ENCODE results near the gene FAM163A.

DNA sequence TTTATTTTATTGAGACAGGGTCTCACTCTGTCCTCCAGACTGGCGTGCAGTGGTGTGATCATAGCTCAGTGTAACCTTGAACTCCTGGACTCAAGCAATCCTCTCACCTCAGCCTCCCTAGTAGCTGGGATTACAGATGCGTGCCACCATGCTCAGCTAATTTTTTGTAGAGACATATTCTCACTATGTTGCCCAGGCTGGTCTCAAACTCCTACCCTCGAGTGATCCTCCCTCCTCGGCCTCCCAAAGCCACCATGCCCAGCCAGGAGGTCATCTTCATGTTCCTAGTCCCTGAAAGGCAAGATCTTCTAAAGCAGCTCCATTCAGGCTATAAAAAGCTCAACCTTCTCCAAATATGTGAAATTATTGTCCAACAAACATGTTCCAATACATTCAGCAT, 80.6 kb downstream of the FAM163A start:
- TF ChIP-seq SUZ12 (IDR thresholded peaks at IDR 0.05): no peak
- TF ChIP-seq, protein P1, sequence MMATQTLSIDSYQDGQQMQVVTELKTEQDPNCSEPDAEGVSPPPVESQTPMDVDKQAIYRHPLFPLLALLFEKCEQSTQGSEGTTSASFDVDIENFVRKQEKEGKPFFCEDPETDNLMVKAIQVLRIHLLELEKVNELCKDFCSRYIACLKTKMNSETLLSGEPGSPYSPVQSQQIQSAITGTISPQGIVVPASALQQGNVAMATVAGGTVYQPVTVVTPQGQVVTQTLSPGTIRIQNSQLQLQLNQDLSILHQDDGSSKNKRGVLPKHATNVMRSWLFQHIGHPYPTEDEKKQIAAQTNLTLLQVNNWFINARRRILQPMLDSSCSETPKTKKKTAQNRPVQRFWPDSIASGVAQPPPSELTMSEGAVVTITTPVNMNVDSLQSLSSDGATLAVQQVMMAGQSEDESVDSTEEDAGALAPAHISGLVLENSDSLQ (IDR thresholded peaks at IDR 0.05): no peak
